H9 (cell line): ENCODE data around the gene BLMH. TPM values are rescaled to one million over a fixed set of nuclear protein-coding genes. Genes with fewer than 3 reads are reported as not detected.

Experiments used
- DNase-seq: peaks from one replicate; pipeline ENCODE4 v3.0.0-alpha.2; 2017
- H2AFZ ChIP-seq: one replicate; pipeline ENCODE4 v1.6.1; 2013; ENCODE audit warnings: mild to moderate bottlenecking, low read length, control low read depth, moderate library complexity
- H2AK5ac ChIP-seq: 2 replicates; pipeline ENCODE4 v1.6.1; 2013; ENCODE audit warnings: low read length, control low read depth, mixed read lengths; ENCODE audit not compliant: insufficient read length
- H2BK120ac ChIP-seq: one replicate; pipeline ENCODE4 v1.6.1; 2013; ENCODE audit warnings: low read depth, mild to moderate bottlenecking, low read length, control low read depth, inconsistent platforms; ENCODE audit not compliant: poor library complexity, severe bottlenecking
- H2BK12ac ChIP-seq: 2 replicates; pipeline ENCODE4 v1.6.1; 2013; ENCODE audit warnings: low read length, control low read depth, mixed read lengths, low read depth; ENCODE audit not compliant: insufficient read length
- H2BK15ac ChIP-seq: 2 replicates; pipeline ENCODE4 v1.6.1; 2013; ENCODE audit warnings: low read depth, low read length, control low read depth
- H2BK20ac ChIP-seq: one replicate; pipeline ENCODE4 v1.6.1; 2013; ENCODE audit warnings: low read depth, mild to moderate bottlenecking, low read length, control low read depth, inconsistent platforms; ENCODE audit not compliant: poor library complexity, severe bottlenecking
- H2BK5ac ChIP-seq: 2 replicates; pipeline ENCODE4 v1.6.1; 2013; ENCODE audit warnings: low read length, control low read depth, mixed read lengths; ENCODE audit not compliant: insufficient read length
- H3K14ac ChIP-seq: 2 replicates; pipeline ENCODE4 v1.6.1; 2013; ENCODE audit warnings: low read length, control low read depth; ENCODE audit not compliant: insufficient read depth
- H3K18ac ChIP-seq: 2 replicates; pipeline ENCODE4 v1.6.1; 2013; ENCODE audit warnings: low read depth, mild to moderate bottlenecking, mixed read lengths, low read length, control low read depth; ENCODE audit not compliant: insufficient read length
- H3K23ac ChIP-seq: 2 replicates; pipeline ENCODE4 v1.6.1; 2013; ENCODE audit warnings: low read length, control low read depth, mixed read lengths, low read depth; ENCODE audit not compliant: insufficient read length
- H3K23me2 ChIP-seq: 2 replicates; pipeline ENCODE4 v1.6.1; 2013; ENCODE audit warnings: low read depth, mild to moderate bottlenecking, mixed read lengths, low read length, control low read depth; ENCODE audit not compliant: insufficient read length, poor library complexity, severe bottlenecking
- H3K27ac ChIP-seq: 2 replicates; pipeline ENCODE4 v1.5.1; 2013; ENCODE audit warnings: low read length, control low read depth, mixed read lengths, low read depth; ENCODE audit not compliant: insufficient read length
- H3K27me3 ChIP-seq: 2 replicates; pipeline ENCODE4 v1.6.1; 2013; ENCODE audit warnings: low read length, control low read depth, inconsistent platforms; ENCODE audit not compliant: insufficient read depth
- H3K4ac ChIP-seq: 2 replicates; pipeline ENCODE4 v1.6.1; 2013; ENCODE audit warnings: low read depth, mild to moderate bottlenecking, control low read depth, inconsistent platforms, low read length, moderate library complexity
- H3K4me1 ChIP-seq: 2 replicates; pipeline ENCODE4 v1.6.1; 2013; ENCODE audit warnings: low read length, control low read depth, inconsistent platforms; ENCODE audit not compliant: insufficient read depth
- H3K4me2 ChIP-seq: 2 replicates; pipeline ENCODE4 v1.6.1; 2013; ENCODE audit warnings: low read length, control low read depth, mixed read lengths; ENCODE audit not compliant: insufficient read length, insufficient read depth
- H3K56ac ChIP-seq: 2 replicates; pipeline ENCODE4 v1.6.1; 2013; ENCODE audit warnings: low read depth, mild to moderate bottlenecking, mixed read lengths, low read length, control low read depth; ENCODE audit not compliant: insufficient read length
- H3K79me1 ChIP-seq: 2 replicates; pipeline ENCODE4 v1.6.1; 2013; ENCODE audit warnings: low read depth, mild to moderate bottlenecking, moderate library complexity, low read length, control low read depth, inconsistent platforms; ENCODE audit not compliant: insufficient read depth, poor library complexity, severe bottlenecking
- H3K79me2 ChIP-seq: 2 replicates; pipeline ENCODE4 v1.6.1; 2013; ENCODE audit warnings: low read length, control low read depth, inconsistent platforms; ENCODE audit not compliant: insufficient read depth
- H3K9ac ChIP-seq: 2 replicates; pipeline ENCODE4 v1.6.1; 2013; ENCODE audit warnings: low read length, control low read depth, mixed read lengths; ENCODE audit not compliant: insufficient read length; ENCODE audit errors: extremely low read depth
- H3K9me3 ChIP-seq: one replicate; pipeline ENCODE4 v1.6.1; 2013; ENCODE audit warnings: low read depth, low read length, inconsistent platforms; ENCODE audit not compliant: control insufficient read depth
- H3T11ph ChIP-seq: one replicate; pipeline ENCODE4 v1.6.1; 2013; ENCODE audit warnings: mild to moderate bottlenecking, low read length, control low read depth, inconsistent platforms
- H4K20me1 ChIP-seq: one replicate; pipeline ENCODE4 v1.6.1; 2013; ENCODE audit not compliant: control insufficient read depth, insufficient read length, insufficient read depth
- H4K5ac ChIP-seq: 2 replicates; pipeline ENCODE4 v1.6.1; 2013; ENCODE audit warnings: low read depth, mild to moderate bottlenecking, mixed read lengths, low read length, control low read depth; ENCODE audit not compliant: insufficient read length
- H4K8ac ChIP-seq: replicated peaks from 2 replicates; pipeline ENCODE4 v1.6.1; 2013; ENCODE audit warnings: low read length, control low read depth, mixed read lengths, low read depth; ENCODE audit not compliant: insufficient read length
- H4K91ac ChIP-seq: 2 replicates; pipeline ENCODE4 v1.6.1; 2013; ENCODE audit warnings: low read depth, mild to moderate bottlenecking, moderate library complexity, mixed read lengths, low read length, control low read depth; ENCODE audit not compliant: insufficient read length
- H3K27ac Mint-ChIP-seq, 3 experiments: 2 replicates in 2 of 3; 3 replicates in 1 of 3; pipeline ENCODE4 v1.8.0; 2020 to 2021; ENCODE audit warnings: mixed read lengths in 3 of 3, mild to moderate bottlenecking in 1 of 3, moderate library complexity in 1 of 3
- H3K27me3 Mint-ChIP-seq: 2 replicates; pipeline ENCODE4 v1.8.0; 2021; ENCODE audit warnings: low read depth, mild to moderate bottlenecking, moderate library complexity, mixed read lengths
- H3K36me3 Mint-ChIP-seq, 3 experiments: 2 replicates in 2 of 3; 3 replicates in 1 of 3; pipeline ENCODE4 v1.8.0; 2020 to 2021; ENCODE audit warnings: low read depth in 3 of 3, mixed read lengths in 3 of 3; ENCODE audit not compliant: insufficient read depth in 1 of 3
- H3K4me1 Mint-ChIP-seq, 2 experiments: 2 replicates each; pipeline ENCODE4 v1.8.0; 2020; ENCODE audit warnings: mixed read lengths in 2 of 2
- H3K4me3 Mint-ChIP-seq, 2 experiments: 2 replicates in 1 of 2; 3 replicates in 1 of 2; pipeline ENCODE4 v1.8.0; 2020 to 2021; ENCODE audit warnings: mild to moderate bottlenecking in 2 of 2, mixed read lengths in 2 of 2, moderate library complexity in 1 of 2
- H3K9me3 Mint-ChIP-seq, 2 experiments: 2 replicates in 1 of 2; 3 replicates in 1 of 2; pipeline ENCODE4 v1.8.0; 2020; ENCODE audit warnings: mild to moderate bottlenecking in 2 of 2, mixed read lengths in 2 of 2, moderate library complexity in 1 of 2
- WGBS: extraction: QIAGEN DNeasy Blood & Tissue Kit; methylation state at CpG from one replicate; pipeline ENCODE4 v1.1.7; 2013; ENCODE audit warnings: missing lambda C conversion rate, low lambda C conversion rate, mixed read lengths; ENCODE audit not compliant: insufficient read length; ENCODE audit errors: extremely low coverage; 5-methylcytosine and 5-hydroxymethylcytosine counted together
- total RNA-seq: library from RNA; stranded (reverse); gene quantifications from 2 replicates; pipeline ENCODE4 v1.2.1, GENCODE V29; 2021
- TF ChIP-seq, protein P1 (sequence below): fragments of 200-600 bp; sonication (generic); conservative IDR thresholded peaks from 3 replicates; pipeline ENCODE4 v1.8.0; 2021; ENCODE audit warnings: antibody characterized with exemption, mild to moderate bottlenecking

The BLMH gene
- total RNA-seq, 1 experiment from 2014 or later = 74.7 TPM

DNA sequence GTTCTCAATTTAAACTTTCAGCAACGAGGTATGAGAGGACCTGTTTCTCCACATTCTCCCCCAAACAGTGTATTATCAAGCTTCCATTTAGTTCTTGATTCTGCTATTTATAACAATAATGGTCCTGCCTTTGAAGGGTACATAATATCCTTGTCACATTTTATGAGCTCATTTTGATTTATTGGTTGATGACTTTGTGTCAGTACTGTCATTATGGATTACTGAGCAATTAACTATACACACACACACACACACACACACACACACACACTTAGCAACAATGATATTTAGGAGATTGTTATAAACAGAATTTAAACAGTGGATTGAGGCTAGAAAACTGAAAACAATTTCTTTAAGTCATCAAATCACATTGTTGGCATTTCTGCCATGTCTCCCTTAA lies 35.1 kb upstream of the BLMH start:
- no peaks in the 10 kb centered on the region for H3K79me1 ChIP-seq
- H4K91ac ChIP-seq = no peak overlapping the region
- H3K56ac ChIP-seq = no peak overlapping the region
- H3K27me3 ChIP-seq = no peaks in the 10 kb centered on the region
- H2BK12ac ChIP-seq = no peak overlapping the region
- H2AFZ ChIP-seq = no peak overlapping the region
- no peak overlapping the region for H3T11ph ChIP-seq
- Mint-ChIP-seq H3K27me3 (peaks cover 2% of the 10 kb centered on the region), H3K27ac (no peak overlapping the region), H3K4me3 (no peak overlapping the region), H3K4me1 (0 out of 4 replicates have a peak, but pooled peaks cover 0 to 3% of the 10 kb centered on the region in 2 experiments), H3K9me3 (no peaks in the 10 kb centered on the region), H3K36me3 (no peaks in the 10 kb centered on the region)
- H3K23ac ChIP-seq = no peak overlapping the region
- DNase-seq = no peak
- no peaks in the 10 kb centered on the region for H3K4me1 ChIP-seq
- no peaks in the 10 kb centered on the region for H4K20me1 ChIP-seq
- no peaks in the 10 kb centered on the region for H3K23me2 ChIP-seq
- TF ChIP-seq, protein P1, sequence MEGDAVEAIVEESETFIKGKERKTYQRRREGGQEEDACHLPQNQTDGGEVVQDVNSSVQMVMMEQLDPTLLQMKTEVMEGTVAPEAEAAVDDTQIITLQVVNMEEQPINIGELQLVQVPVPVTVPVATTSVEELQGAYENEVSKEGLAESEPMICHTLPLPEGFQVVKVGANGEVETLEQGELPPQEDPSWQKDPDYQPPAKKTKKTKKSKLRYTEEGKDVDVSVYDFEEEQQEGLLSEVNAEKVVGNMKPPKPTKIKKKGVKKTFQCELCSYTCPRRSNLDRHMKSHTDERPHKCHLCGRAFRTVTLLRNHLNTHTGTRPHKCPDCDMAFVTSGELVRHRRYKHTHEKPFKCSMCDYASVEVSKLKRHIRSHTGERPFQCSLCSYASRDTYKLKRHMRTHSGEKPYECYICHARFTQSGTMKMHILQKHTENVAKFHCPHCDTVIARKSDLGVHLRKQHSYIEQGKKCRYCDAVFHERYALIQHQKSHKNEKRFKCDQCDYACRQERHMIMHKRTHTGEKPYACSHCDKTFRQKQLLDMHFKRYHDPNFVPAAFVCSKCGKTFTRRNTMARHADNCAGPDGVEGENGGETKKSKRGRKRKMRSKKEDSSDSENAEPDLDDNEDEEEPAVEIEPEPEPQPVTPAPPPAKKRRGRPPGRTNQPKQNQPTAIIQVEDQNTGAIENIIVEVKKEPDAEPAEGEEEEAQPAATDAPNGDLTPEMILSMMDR = no peak
- no peak overlapping the region for H2BK15ac ChIP-seq
- no peaks in the 10 kb centered on the region for H3K9me3 ChIP-seq
- no peak overlapping the region for H3K27ac ChIP-seq
- no CpG with 5 or more reads among the region's 1 CpG for WGBS
- no peaks in the 10 kb centered on the region for H3K79me2 ChIP-seq
- H3K18ac ChIP-seq = no peak overlapping the region
- no peak overlapping the region for H3K4me2 ChIP-seq
- H2BK120ac ChIP-seq = no peak overlapping the region
- no peak overlapping the region for H2BK20ac ChIP-seq
- H3K9ac ChIP-seq = no peak overlapping the region
- no peak overlapping the region for H4K8ac ChIP-seq
- H2AK5ac ChIP-seq = no peak overlapping the region
- no peak overlapping the region for H3K14ac ChIP-seq
- no peak overlapping the region for H4K5ac ChIP-seq
- H3K4ac ChIP-seq = no peak overlapping the region
- H2BK5ac ChIP-seq = no peak overlapping the region
